Measurements from ENCODE around the gene EXOC3L4. TPM values are rescaled to one million over a fixed set of nuclear protein-coding genes. Genes with fewer than 3 reads are reported as not detected.

Gene EXOC3L4
- total and polyA plus RNA-seq, 8 donors = 1.3 to 82.8 (median 16.2) TPM

DNA sequence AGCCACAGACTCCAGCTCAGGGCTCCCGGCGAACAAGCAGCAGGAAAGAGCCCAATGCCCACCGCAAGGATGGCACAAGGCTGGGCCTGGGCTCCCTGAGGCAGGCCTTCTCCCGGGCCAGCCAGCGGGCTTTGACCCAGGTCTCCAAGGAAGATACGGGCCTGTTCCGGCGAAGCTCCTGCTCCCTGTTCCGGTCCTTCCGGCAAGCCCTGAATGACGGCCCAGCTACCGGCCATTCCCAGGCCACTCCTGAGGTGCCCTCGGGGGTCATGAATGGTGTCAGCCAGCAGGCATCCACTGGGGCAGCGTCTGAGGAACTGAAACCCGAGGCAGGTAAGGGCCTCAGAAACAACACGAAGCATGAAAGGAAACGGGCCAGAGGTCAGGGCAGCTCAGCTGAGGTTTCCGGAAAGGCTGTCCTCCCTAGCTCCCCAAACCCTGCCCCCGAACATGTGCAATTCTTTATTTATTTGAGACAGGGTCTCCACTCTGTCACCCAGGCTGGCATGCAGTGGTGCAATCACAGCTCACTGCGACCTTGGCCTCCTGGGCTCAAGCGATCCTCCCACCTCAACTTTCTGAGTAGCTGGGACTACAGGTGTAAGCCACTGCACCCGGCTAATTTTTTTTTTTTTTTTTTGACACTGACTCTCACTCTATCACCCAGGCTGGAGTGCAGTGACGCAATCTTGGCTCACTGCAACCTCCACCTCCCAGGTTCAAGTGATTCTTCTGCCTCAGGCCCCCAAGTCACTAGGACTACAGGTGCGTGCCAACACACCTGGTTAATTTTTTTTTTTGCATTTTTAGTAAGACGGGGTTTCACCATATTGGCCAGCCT lies 6.0 kb downstream of the EXOC3L4 start:
- DNase-seq = no peak

DNA sequence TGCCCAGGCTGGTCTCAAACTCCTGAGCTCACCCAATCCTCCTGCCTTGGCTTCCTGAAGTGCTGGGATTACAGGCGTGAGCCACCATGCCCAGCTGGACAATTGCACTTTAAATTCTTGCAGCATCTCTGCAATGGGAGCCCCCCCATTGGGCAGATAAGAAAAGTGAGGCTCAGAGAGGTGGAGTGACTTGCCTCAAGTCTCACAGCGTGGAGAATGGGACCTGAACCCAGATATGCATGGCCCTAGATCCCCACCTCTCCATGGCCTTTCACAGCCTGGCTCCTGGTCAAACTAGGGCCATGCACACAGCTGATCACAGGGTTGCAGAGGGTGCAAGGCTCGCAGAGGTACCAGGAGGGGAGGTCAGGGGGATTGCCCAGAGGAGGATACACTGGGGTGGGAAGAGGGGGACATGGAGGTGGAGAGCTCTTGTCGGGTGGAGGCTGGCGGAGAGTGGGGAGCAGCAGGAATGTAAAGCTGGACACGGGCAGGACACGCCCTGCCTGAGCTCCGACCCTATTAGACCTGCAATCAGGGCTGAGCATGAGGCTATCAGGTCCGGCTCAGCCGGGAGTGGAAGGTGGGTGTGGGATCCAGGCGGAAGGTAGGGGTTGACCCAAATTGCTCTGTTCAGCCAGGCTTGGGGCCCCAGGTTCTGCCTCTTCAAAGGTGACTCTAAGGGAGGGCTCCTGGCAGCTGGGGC lies 6.9 kb downstream of the EXOC3L4 start:
- Histone ChIP-seq H3K4me3 (no peak overlapping the region), H3K36me3 (no peaks in the 10 kb centered on the region), H3K4me1 (peaks cover 65 to 94% (median 85%) of the 10 kb centered on the region in 4 donors), H3K27me3 (peaks cover 0 to 63% (median 28%) of the 10 kb centered on the region in 3 donors), H3K9me3 (no peaks in the 10 kb centered on the region), H3K27ac (peak overlapping the region in 1 of 5 donors; percentile 92)
- 45 to 56% (median 49%) methylated on average over 11 of the region's 11 CpGs for WGBS, 5 donors
- TF ChIP-seq, protein P1, sequence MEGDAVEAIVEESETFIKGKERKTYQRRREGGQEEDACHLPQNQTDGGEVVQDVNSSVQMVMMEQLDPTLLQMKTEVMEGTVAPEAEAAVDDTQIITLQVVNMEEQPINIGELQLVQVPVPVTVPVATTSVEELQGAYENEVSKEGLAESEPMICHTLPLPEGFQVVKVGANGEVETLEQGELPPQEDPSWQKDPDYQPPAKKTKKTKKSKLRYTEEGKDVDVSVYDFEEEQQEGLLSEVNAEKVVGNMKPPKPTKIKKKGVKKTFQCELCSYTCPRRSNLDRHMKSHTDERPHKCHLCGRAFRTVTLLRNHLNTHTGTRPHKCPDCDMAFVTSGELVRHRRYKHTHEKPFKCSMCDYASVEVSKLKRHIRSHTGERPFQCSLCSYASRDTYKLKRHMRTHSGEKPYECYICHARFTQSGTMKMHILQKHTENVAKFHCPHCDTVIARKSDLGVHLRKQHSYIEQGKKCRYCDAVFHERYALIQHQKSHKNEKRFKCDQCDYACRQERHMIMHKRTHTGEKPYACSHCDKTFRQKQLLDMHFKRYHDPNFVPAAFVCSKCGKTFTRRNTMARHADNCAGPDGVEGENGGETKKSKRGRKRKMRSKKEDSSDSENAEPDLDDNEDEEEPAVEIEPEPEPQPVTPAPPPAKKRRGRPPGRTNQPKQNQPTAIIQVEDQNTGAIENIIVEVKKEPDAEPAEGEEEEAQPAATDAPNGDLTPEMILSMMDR (IDR thresholded peaks at IDR 0.05) = no peak
- TF ChIP-seq EP300 (IDR thresholded peaks at IDR 0.05) (no peak), POLR2A (IDR thresholded peaks at IDR 0.05) (no peak), POLR2AphosphoS5 (IDR thresholded peaks at IDR 0.05) (no peak)
- DNase-seq = peak in 1 of 2 donors; percentile 65
- intact Hi-C loops (cut with DNase I; ENCODE audit: low total_unique reads) = loop anchor here (10.0 kb wide), 1 partner anchor 193 kb away; no protein-coding TSS in a partner anchor

More for the DNA sequence above, 6.0 kb downstream of the EXOC3L4 start:
- Histone ChIP-seq H3K4me1 (peaks cover 65 to 97% (median 89%) of the 10 kb centered on the region in 4 donors), H3K4me3 (no peak overlapping the region), H3K9me3 (no peaks in the 10 kb centered on the region), H3K27me3 (peaks cover 0 to 60% (median 28%) of the 10 kb centered on the region in 3 donors), H3K27ac (peak overlapping the region in 4 of 5 donors; percentile 59 to 92 (median 80)), H3K36me3 (no peaks in the 10 kb centered on the region)
- 47 to 70% (median 59%) methylated on average over 22 to 25 of the region's 25 CpGs for WGBS, 5 donors
- TF ChIP-seq POLR2A (IDR thresholded peaks at IDR 0.05) (no peak), EP300 (IDR thresholded peaks at IDR 0.05) (no peak)
- TF ChIP-seq, protein P1 (IDR thresholded peaks at IDR 0.05) = no peak
- intact Hi-C loops (cut with DNase I; ENCODE audit: low total_unique reads) = loop anchor here (10.0 kb wide), 1 partner anchor 194 kb away; no protein-coding TSS in a partner anchor

DNA sequence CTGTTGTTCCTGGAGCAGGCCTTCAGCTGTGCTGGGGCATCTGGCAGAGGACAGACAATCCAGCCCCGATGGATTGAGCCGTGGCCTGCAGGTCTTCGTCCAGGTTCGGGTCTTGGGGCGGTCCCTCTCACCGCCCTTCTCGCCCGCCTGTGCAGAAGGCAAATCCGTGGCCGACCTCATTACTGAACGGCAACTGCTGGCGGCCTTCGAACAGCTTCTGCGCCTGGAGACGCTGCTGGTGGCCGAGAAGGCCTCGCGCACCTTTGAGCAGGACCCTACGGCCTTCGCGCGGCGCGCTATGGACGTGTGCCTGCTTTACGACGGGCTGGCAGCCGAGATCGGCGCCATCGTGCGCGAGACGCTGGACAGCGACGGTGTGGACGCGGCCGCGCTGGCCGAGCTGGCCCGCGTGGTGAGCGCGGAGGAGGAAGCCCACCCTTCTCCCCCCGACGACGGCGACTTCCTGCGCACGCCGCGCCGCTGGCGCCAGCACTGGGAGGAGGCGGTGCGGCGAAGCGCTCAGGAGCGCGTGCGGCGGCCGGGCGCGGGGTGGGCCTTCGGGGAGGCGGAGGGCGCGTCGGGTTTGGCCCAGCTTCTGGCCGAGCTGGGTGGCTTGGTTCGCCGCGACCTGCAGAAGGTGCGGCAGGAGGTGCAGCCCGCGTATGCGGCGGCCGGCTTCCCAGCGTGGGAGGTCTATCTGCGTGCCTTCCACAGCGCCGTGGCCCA lies 7.6 kb downstream of the EXOC3L4 start:
- intact Hi-C loops (cut with DNase I; ENCODE audit: low total_unique reads) = loop anchor here (10.0 kb wide), 1 partner anchor 193 kb away; no protein-coding TSS in a partner anchor
- Histone ChIP-seq H3K4me3 (no peak overlapping the region), H3K4me1 (peaks cover 65 to 87% (median 79%) of the 10 kb centered on the region in 4 donors), H3K27ac (no peak overlapping the region), H3K9me3 (no peaks in the 10 kb centered on the region), H3K36me3 (no peaks in the 10 kb centered on the region), H3K27me3 (peaks cover 0 to 63% (median 28%) of the 10 kb centered on the region in 3 donors)
- WGBS, 5 donors = 56 to 74% (median 68%) methylated on average over 46 to 85 of the region's 85 CpGs
- DNase-seq = peak in 1 of 2 donors; percentile 67
- TF ChIP-seq, protein P1 (IDR thresholded peaks at IDR 0.05) = no peak
- TF ChIP-seq POLR2A (IDR thresholded peaks at IDR 0.05) = no peak
- no peak for TF ChIP-seq EP300 (IDR thresholded peaks at IDR 0.05)
- TF ChIP-seq POLR2AphosphoS5 (IDR thresholded peaks at IDR 0.05) = no peak
